Activated CD4-positive, alpha-beta memory T cell treated with anti-CD3 and anti-CD28 coated beads, Interleukin-2, amount 10 ng/mL, durations not matched to agents 7 days and 5 days (primary cell): ENCODE data around the gene VSX2. TPM values are rescaled to one million over a fixed set of nuclear protein-coding genes. Genes with fewer than 3 reads are reported as not detected.

ENCODE experiments used
- CTCF ChIA-PET: fragments of 350-600 bp; sonication (Branson Sonifier 250); formaldehyde crosslinking; loops from one replicate; lab custom pipeline; 2021; ENCODE audit warnings: antibody characterized with exemption, inconsistent platforms; lab: Charles Lee
- POLR2A ChIA-PET: fragments of 350-600 bp; sonication (Branson Sonifier 250); formaldehyde crosslinking; loops from one replicate; lab custom pipeline; 2021; ENCODE audit warnings: antibody characterized with exemption; lab: Charles Lee
- DNase-seq: peaks from one replicate; pipeline ENCODE4 v3.0.0-alpha.2; 2020
- H3K27ac Mint-ChIP-seq: one replicate; pipeline ENCODE4 v1.8.0; 2021; ENCODE audit warnings: mild to moderate bottlenecking, mixed read lengths
- H3K27me3 Mint-ChIP-seq: one replicate; pipeline ENCODE4 v1.8.0; 2021; ENCODE audit warnings: mixed read lengths
- H3K36me3 Mint-ChIP-seq: one replicate; pipeline ENCODE4 v1.8.0; 2021; ENCODE audit warnings: low read depth, mixed read lengths
- H3K4me1 Mint-ChIP-seq: one replicate; pipeline ENCODE4 v1.8.0; 2021; ENCODE audit warnings: mixed read lengths
- H3K4me3 Mint-ChIP-seq: one replicate; pipeline ENCODE4 v1.8.0; 2021; ENCODE audit warnings: mild to moderate bottlenecking, mixed read lengths
- H3K9me3 Mint-ChIP-seq: one replicate; pipeline ENCODE4 v1.8.0; 2021; ENCODE audit warnings: mixed read lengths
- total RNA-seq, 2 experiments: library from RNA; stranded (reverse); gene quantifications; one replicate each; pipeline ENCODE4 v1.2.3, GENCODE V29; 2021

Gene VSX2
- total RNA-seq: not detected

GRCh38 chr14:74238974-74239847 lies at the start of gene VSX2:
VSX2 (plus strand) TSS chr14:74239449; CDS start chr14:74239562, 113 bp downstream.
- Mint-ChIP-seq H3K4me3 (no peak within 1 kb of the TSS), H3K27ac (no peak within 1 kb of the TSS), H3K36me3 (no peaks in the 10 kb centered on the region), H3K27me3 (peaks cover 76% of the 10 kb centered on the region), H3K4me1 (peaks cover 17% of the 10 kb centered on the region), H3K9me3 (no peaks in the 10 kb centered on the region)
- no peak for DNase-seq
- ChIA-PET POLR2A (no interaction called here), CTCF (interaction anchor here (1.4 to 1.5 kb wide), 2 partner anchors 10 to 12 kb away, joined by 4 to 5 read pairs; no protein-coding TSS in a partner anchor)

DNA sequence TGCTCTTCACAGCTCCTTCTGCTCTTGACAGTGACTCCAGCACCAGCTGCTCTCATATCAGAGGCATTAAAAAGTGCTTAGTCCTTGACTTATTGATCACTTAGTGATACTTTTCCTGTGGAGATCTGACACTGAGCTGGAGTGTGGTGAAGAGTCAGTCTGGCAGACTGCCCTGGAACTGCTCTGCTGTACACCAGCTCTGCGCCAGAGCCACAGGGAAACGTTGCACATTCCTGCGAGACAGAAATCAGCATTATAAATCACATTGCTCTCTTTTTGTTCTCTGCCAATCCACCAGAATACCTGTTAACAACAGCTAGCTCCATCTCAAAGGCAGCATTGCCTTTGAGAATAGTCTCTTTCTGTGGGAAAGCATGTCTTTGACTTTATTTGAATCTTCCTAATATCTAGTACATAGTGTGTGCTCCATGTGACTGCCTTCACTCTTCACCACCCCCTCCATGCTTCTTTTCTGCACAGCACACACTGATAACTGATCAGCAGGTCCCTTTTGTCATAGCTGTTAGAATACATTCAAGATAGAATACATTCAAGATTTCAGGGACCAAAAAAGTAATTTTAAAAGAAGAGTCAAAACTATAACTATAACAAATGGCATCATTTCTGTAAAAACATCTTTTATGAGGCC lies 48.2 kb upstream of the VSX2 start:
- Mint-ChIP-seq H3K36me3 (peaks cover 4% of the 10 kb centered on the region), H3K9me3 (no peaks in the 10 kb centered on the region), H3K27me3 (no peaks in the 10 kb centered on the region), H3K4me3 (no peak overlapping the region), H3K27ac (no peak overlapping the region), H3K4me1 (no peaks in the 10 kb centered on the region)
- ChIA-PET POLR2A (no interaction called here), CTCF (no interaction called here)
- no peak for DNase-seq

DNA sequence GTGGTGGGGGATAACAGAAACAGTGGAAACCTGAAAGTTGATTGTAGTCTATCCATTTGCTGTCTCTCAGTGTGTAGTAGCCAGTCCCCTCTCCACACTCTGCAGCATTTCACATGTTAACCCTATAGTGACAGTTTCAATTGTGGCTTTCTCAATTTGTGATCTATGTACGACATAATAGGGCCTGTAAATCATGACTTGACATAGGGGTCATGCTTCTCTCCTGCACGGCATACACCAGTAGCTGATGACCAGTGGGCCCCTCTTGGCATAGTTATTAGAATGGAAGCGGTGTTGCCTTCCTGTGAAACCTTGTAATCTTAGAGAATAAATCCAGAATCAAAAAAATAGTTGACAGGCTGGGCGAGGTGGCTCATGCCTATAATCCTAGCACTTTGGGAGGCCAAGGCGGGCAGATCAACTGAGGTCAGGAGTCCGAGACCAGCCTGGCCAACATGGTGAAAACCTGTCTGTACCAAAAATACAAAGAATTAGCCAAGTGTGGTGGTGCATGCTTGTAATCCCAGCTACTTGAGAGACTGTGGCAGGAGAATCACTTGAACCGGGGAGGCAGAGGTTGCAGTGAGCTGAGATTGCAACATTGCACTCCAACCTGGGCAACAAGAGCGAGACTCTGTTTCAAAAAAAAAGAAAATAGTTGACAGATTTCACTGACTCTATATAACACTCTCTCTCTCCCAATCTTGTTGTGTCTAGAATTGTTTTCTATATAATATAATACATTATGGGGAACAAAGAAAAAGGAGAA lies 44.6 kb upstream of the VSX2 start:
- CTCF ChIA-PET: no interaction called here
- DNase-seq: no peak
- Mint-ChIP-seq H3K27me3 (no peaks in the 10 kb centered on the region), H3K36me3 (peaks cover 11% of the 10 kb centered on the region), H3K9me3 (no peaks in the 10 kb centered on the region), H3K27ac (no peak overlapping the region), H3K4me3 (no peak overlapping the region), H3K4me1 (no peaks in the 10 kb centered on the region)
- POLR2A ChIA-PET: no interaction called here

- H3K4me3 Mint-ChIP-seq: no peak overlapping the region
- no peaks in the 10 kb centered on the region for H3K4me1 Mint-ChIP-seq
- DNase-seq: no peak
- H3K27me3 Mint-ChIP-seq: no peaks in the 10 kb centered on the region
- ChIA-PET POLR2A (no interaction called here), CTCF (no interaction called here)
- H3K27ac Mint-ChIP-seq: no peak overlapping the region
- H3K36me3 Mint-ChIP-seq: peaks cover 11% of the 10 kb centered on the region
- H3K9me3 Mint-ChIP-seq: no peaks in the 10 kb centered on the region
Observed at GRCh38 chr14:74195623-74196022, 43.6 kb upstream of the VSX2 start.

DNA sequence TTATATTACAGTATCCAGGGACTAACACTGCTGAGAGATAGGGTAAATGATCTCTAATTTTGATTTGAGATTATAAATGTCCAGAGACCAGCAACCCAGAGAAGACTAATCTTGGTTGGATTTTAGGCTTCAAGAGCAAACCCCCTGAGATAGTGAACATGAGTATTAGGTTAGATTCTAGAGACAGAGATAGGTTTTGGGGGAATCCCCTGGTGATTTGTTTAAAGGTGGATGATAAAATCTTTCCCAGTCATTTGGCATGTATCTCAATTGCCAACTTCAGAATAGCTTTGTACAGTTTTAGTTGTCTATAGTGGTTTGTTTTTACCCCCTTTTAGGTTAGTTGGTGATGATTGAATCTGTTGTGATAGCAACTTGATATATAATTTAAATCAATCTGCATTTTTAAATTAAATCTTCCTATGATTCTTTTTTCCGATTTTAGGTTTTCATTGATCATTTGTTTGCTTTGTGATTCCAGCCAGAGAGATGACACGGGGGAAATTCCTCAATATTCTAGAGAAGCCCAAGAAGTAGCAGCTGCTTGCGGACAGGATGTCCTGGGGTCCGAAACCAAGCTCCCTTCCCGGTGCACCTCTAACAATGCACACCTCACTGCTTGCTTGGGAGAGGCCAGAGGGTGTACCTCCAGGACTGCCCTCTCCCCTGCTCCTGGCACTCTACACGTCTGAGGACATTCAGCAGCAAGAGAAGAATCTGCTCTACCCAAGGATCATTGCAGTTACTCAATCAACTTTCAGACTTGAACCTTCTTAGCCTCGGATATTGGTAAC lies 40.6 kb upstream of the VSX2 start:
- no peak for DNase-seq
- POLR2A ChIA-PET: no interaction called here
- Mint-ChIP-seq H3K36me3 (peaks cover 10% of the 10 kb centered on the region), H3K4me3 (no peak overlapping the region), H3K27me3 (no peaks in the 10 kb centered on the region), H3K9me3 (no peaks in the 10 kb centered on the region), H3K27ac (no peak overlapping the region), H3K4me1 (no peaks in the 10 kb centered on the region)
- CTCF ChIA-PET: no interaction called here

DNA sequence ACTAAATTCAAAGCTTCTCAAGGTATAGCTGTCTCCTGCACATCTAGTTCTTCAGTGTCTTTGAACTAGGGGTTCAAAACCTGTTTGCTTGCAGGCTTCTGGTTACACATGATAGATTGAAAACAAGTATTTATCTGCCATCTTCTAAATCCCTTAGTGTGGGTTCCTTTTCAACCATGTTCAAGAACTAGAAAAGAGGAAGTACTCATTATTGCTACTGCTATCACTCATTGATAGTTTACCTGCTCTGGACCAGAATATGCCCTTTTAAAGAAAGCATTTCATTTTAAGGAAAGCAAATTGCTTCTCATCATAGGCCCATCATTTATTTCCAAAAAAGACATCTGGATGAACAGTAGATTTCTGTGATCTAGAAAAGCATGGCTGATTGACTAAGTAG lies 37.1 kb upstream of the VSX2 start:
- Mint-ChIP-seq H3K36me3 (peaks cover 10% of the 10 kb centered on the region), H3K9me3 (no peaks in the 10 kb centered on the region), H3K4me3 (no peak overlapping the region), H3K27me3 (no peaks in the 10 kb centered on the region), H3K4me1 (no peaks in the 10 kb centered on the region), H3K27ac (no peak overlapping the region)
- CTCF ChIA-PET: interaction anchor here (1.1 kb wide), 1 partner anchor 90 kb away, joined by 3 read pairs; no protein-coding TSS in a partner anchor
- no peak for DNase-seq
- POLR2A ChIA-PET: no interaction called here

DNA sequence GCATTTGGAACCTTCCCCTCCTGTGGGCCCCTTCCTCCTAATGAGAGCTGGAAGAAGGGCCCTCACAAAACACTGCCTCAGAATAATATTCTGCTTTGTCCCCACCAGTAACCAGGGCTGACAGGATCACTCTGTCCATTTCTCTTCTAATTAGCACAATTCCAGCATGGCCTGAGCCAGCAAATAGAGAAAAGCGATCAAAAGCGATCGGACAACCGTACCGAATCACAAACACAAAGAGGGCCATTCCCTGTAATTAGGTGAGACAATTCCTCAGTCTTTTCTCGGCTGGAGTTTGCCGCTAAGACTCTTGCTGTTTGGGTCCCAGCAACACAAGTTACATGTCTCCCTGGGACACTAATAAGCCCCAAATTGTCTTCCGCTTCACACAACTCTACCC lies 35.6 kb upstream of the VSX2 start:
- CTCF ChIA-PET: no interaction called here
- Mint-ChIP-seq H3K4me1 (no peaks in the 10 kb centered on the region), H3K9me3 (no peaks in the 10 kb centered on the region), H3K4me3 (no peak overlapping the region), H3K36me3 (peaks cover 9% of the 10 kb centered on the region), H3K27ac (no peak overlapping the region), H3K27me3 (no peaks in the 10 kb centered on the region)
- POLR2A ChIA-PET: no interaction called here
- no peak for DNase-seq

DNA sequence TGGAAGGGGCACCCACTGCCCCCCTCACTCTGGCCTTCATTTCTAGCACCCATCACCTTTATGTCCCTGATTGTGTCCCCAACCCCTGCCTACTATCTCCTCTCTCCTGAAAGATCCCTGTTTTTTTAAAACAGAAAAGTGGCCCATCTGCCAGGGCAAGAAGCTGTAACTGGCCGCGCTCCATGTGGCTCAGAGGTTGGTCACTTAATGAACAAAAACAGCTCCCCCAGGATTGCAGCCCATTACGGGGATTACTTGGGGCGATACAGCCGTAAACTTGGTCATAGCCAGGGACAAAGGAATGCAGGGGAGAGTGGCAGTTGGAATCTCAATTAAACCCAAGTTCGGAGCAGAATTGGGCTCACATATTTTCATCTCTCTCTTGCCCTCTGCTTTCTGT lies 34.8 kb upstream of the VSX2 start:
- DNase-seq: no peak
- CTCF ChIA-PET: no interaction called here

DNA sequence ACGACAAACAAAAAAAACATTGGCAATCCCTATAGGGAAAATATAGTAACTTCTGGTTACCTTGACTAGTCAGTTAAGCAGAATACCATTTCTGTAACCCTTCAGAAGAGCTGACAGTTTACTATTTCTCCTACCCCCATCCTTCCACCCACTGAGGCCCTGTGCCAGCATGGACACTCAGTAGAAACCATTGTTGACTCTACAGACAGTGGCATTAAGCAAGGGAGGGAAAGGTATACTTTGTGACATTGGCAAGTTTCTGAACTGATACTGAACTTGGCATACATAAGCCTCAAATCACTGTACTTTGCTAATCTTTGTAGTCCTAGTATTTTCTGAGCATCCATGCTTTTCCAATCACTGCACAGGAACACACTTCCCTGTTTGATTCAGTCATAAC lies 33.4 kb upstream of the VSX2 start:
- Mint-ChIP-seq H3K27ac (no peak overlapping the region), H3K27me3 (no peaks in the 10 kb centered on the region), H3K4me1 (no peaks in the 10 kb centered on the region), H3K9me3 (no peaks in the 10 kb centered on the region), H3K36me3 (peaks cover 3% of the 10 kb centered on the region), H3K4me3 (no peak overlapping the region)
- ChIA-PET CTCF (no interaction called here), POLR2A (no interaction called here)
- no peak for DNase-seq

More for the DNA sequence above, 34.8 kb upstream of the VSX2 start:
- H3K4me3 Mint-ChIP-seq: no peak overlapping the region
- H3K27ac Mint-ChIP-seq: no peak overlapping the region
- H3K9me3 Mint-ChIP-seq: no peaks in the 10 kb centered on the region
- H3K27me3 Mint-ChIP-seq: no peaks in the 10 kb centered on the region
- POLR2A ChIA-PET: no interaction called here
- no peaks in the 10 kb centered on the region for H3K4me1 Mint-ChIP-seq
- H3K36me3 Mint-ChIP-seq: peaks cover 3% of the 10 kb centered on the region

GRCh38 chr14:74207943-74208342 lies 31.3 kb upstream of the VSX2 start:
- no peak for DNase-seq
- ChIA-PET POLR2A (no interaction called here), CTCF (no interaction called here)

DNA sequence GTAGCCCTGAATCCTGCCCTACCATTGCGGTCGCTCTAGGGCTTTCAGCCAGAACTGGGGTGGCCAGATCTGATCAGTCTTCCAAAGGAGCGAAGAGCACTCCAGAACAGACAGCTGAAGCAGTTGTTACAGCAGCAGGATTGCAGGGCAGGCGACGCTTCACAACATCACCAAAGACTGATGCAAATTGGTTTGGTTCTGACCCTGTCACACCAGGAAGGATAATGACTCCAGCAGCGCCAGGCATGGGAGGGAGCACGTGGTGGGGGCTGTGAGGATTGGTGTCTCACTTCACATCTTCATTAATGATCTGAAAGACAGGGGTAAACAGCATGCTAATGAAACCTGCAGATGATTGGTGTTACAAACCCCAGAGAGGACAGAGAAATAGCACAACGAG lies 30.6 kb upstream of the VSX2 start:
- no peaks in the 10 kb centered on the region for H3K27me3 Mint-ChIP-seq
- H3K27ac Mint-ChIP-seq: no peak overlapping the region
- H3K9me3 Mint-ChIP-seq: no peaks in the 10 kb centered on the region
- H3K36me3 Mint-ChIP-seq: no peaks in the 10 kb centered on the region
- CTCF ChIA-PET: interaction anchor here (2.2 kb wide), 1 partner anchor 10 kb away, joined by 13 read pairs; no protein-coding TSS in a partner anchor
- H3K4me1 Mint-ChIP-seq: no peaks in the 10 kb centered on the region
- no peak overlapping the region for H3K4me3 Mint-ChIP-seq
- no peak for DNase-seq
- POLR2A ChIA-PET: no interaction called here

More at GRCh38 chr14:74207943-74208342, 31.3 kb upstream of the VSX2 start:
- Mint-ChIP-seq H3K9me3 (no peaks in the 10 kb centered on the region), H3K27me3 (no peaks in the 10 kb centered on the region), H3K4me1 (no peaks in the 10 kb centered on the region), H3K36me3 (peaks cover under 1% of the 10 kb centered on the region), H3K4me3 (no peak overlapping the region), H3K27ac (no peak overlapping the region)

DNA sequence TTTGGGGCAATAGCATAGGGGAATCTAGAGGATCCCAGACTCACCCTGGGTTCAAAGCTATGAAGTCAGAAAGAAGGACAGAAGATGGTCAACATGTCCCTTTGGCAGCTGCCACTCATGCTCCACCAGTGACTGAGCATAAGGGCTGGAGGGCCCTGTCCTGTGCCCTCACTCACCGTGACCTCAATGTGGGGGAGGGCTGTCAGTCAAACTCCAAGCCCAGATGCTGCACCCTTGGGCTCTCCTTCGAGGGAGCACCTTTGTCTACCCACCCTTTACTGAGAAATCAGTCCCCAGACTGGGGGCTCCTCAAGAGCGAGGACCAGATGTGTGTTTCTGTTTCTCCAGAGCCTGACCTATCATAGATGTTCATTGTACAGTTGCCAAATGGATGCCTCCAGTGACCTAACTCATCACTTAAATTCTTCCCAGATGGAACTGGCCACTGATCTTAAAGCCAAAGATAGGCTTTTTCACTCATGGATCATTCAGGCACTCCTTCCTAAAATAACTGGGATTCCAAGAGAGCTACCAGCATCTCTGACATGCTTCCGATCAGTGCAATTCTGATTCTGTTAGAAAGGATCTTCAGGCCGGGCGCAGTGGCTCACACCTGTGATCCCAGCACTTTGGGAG lies 27.2 kb upstream of the VSX2 start:
- ChIA-PET CTCF (interaction anchor here (0.7 kb wide), 1 partner anchor 100 kb away, joined by 3 read pairs; no protein-coding TSS in a partner anchor), POLR2A (no interaction called here)
- Mint-ChIP-seq H3K9me3 (no peaks in the 10 kb centered on the region), H3K4me1 (no peaks in the 10 kb centered on the region), H3K27ac (no peak overlapping the region), H3K36me3 (no peaks in the 10 kb centered on the region), H3K4me3 (no peak overlapping the region), H3K27me3 (peaks cover 6% of the 10 kb centered on the region)
- no peak for DNase-seq
